PC-9 (cell line): Measurements from ENCODE around the gene ATG10. TPM values are rescaled to one million over a fixed set of nuclear protein-coding genes. Genes with fewer than 3 reads are reported as not detected.

Experiments used
- BruUV-seq: library from RNA; stranded (reverse); fragments of 400-500 nt; replicated peaks from 2 replicates; lab custom pipeline; 2021; lab: Mats Ljungman, UMichigan
- CTCF ChIA-PET: fragments of 300-600 bp; sonication (Branson Sonifier 250); formaldehyde crosslinking; loops from one replicate; lab custom pipeline; 2022; ENCODE audit warnings: antibody characterized with exemption; lab: Charles Lee
- POLR2A ChIA-PET: fragments of 300-600 bp; sonication (Branson Sonifier 250); formaldehyde crosslinking; loops from one replicate; lab custom pipeline; 2022; ENCODE audit warnings: antibody characterized with exemption; ENCODE audit not compliant: unreplicated experiment; lab: Charles Lee
- DNase-seq, 2 experiments: peaks; one replicate each; pipeline versions ENCODE4 v3.0.0 to v3.0.0-alpha.2; 2015 to 2022; ENCODE audit warnings: mixed read lengths in 1 of 2
- H2AFZ ChIP-seq: fragments of 200-600 bp; sonication (generic); 2 replicates; pipeline ENCODE4 v1.8.1; 2017; ENCODE audit warnings: antibody characterized with exemption
- H3F3A ChIP-seq: fragments of 200-600 bp; sonication (generic); 2 replicates; pipeline ENCODE4 v1.8.1; 2017; ENCODE audit warnings: antibody characterized with exemption, mild to moderate bottlenecking, low read depth; ENCODE audit not compliant: insufficient read depth
- H3K27ac ChIP-seq: fragments of 200-600 bp; sonication (generic); 2 replicates; pipeline ENCODE4 v1.6.1; 2016; ENCODE audit warnings: mixed run types
- H3K27me3 ChIP-seq: fragments of 200-600 bp; sonication (generic); 2 replicates; pipeline ENCODE4 v1.6.1; 2016; ENCODE audit warnings: low read depth, mixed run types; ENCODE audit not compliant: insufficient read depth
- H3K36me3 ChIP-seq: fragments of 200-600 bp; sonication (generic); 2 replicates; pipeline ENCODE4 v1.6.1; 2016; ENCODE audit warnings: low read depth, mixed run types
- H3K4me1 ChIP-seq: fragments of 200-600 bp; sonication (generic); replicated peaks from 2 replicates; pipeline ENCODE4 v1.6.1; 2016; ENCODE audit warnings: mixed run types; ENCODE audit not compliant: insufficient read depth
- H3K4me2 ChIP-seq: fragments of 200-600 bp; sonication (generic); 2 replicates; pipeline ENCODE4 v1.6.1; 2017; ENCODE audit warnings: mixed run types
- H3K4me3 ChIP-seq: fragments of 200-600 bp; sonication (generic); 2 replicates; pipeline ENCODE4 v1.6.1; 2016; ENCODE audit warnings: mixed run types
- H3K79me2 ChIP-seq: fragments of 200-600 bp; sonication (generic); 2 replicates; pipeline ENCODE4 v1.6.1; 2017; ENCODE audit warnings: low read depth, mixed run types
- H3K9me2 ChIP-seq: fragments of 200-600 bp; sonication (generic); 2 replicates; pipeline ENCODE4 v1.8.1; 2017; ENCODE audit warnings: mild to moderate bottlenecking; ENCODE audit not compliant: insufficient read depth
- H3K9me3 ChIP-seq: fragments of 200-600 bp; sonication (generic); 2 replicates; pipeline ENCODE4 v1.8.1; 2016; ENCODE audit warnings: low read depth; ENCODE audit not compliant: insufficient read depth
- H4K20me1 ChIP-seq: fragments of 200-600 bp; sonication (generic); 2 replicates; pipeline ENCODE4 v1.8.1; 2017; ENCODE audit not compliant: insufficient read depth
- CTCF ChIP-seq: fragments of 200-600 bp; sonication (generic); conservative IDR thresholded peaks from 2 replicates; pipeline ENCODE4 v1.6.1; 2017; ENCODE audit warnings: mixed run types, antibody characterized with exemption, mild to moderate bottlenecking, moderate library complexity
- EZH2 ChIP-seq: fragments of 200-600 bp; sonication (generic); IDR thresholded peaks from 2 replicates; pipeline ENCODE4 v1.8.0; 2017; ENCODE audit warnings: antibody characterized with exemption, low read depth
- intact Hi-C: fragments of 100-400 bp; cut with micrococcal nuclease; formaldehyde crosslinking; loops from one replicate; pipeline ENCODE4 v1.10.0; 2022; ENCODE audit not compliant: unreplicated experiment
- total RNA-seq: library from RNA; stranded (reverse); gene quantifications from 2 replicates; pipeline ENCODE4 v1.2.3, GENCODE V29; 2021

ATG10 gene
- total RNA-seq, 1 experiment from 2014 or later: 12.7 TPM

- H3K36me3 ChIP-seq: no peaks in the 10 kb centered on the region
- no peak overlapping the region for H2AFZ ChIP-seq
- no peaks in the 10 kb centered on the region for H3K4me1 ChIP-seq
- intact Hi-C loops: no loop called here
- no peak overlapping the region for H3K4me3 ChIP-seq
- H3K9me3 ChIP-seq: no peaks in the 10 kb centered on the region
- no peak overlapping the region for H3K27ac ChIP-seq
- no peak for DNase-seq
- H3K9me2 ChIP-seq: no peaks in the 10 kb centered on the region
- no peaks in the 10 kb centered on the region for H3K79me2 ChIP-seq
- CTCF ChIA-PET: interaction anchor here (0.6 kb wide), 1 partner anchor 22 kb away, joined by 4 read pairs; no protein-coding TSS in a partner anchor
- no peak overlapping the region for H3K4me2 ChIP-seq
- TF ChIP-seq CTCF (no peak), EZH2 (no peak)
- H4K20me1 ChIP-seq: no peaks in the 10 kb centered on the region
- no TSS peak for BruUV-seq
- no peaks in the 10 kb centered on the region for H3F3A ChIP-seq
- H3K27me3 ChIP-seq: no peaks in the 10 kb centered on the region
- POLR2A ChIA-PET: no interaction called here
These were observed 148.1 kb downstream of the ATG10 start for GRCh38 chr5:82119889-82120288.

GRCh38 chr5:82129723-82130285 lies 158.0 kb downstream of the ATG10 start:
- H3K9me3 ChIP-seq: no peaks in the 10 kb centered on the region
- intact Hi-C loops: no loop called here
- CTCF ChIA-PET: no interaction called here

GRCh38 chr5:82130602-82131001 lies 158.8 kb downstream of the ATG10 start:
- intact Hi-C loops: no loop called here
- no peak for DNase-seq
- no peaks in the 10 kb centered on the region for H3K9me2 ChIP-seq
- H3F3A ChIP-seq: no peaks in the 10 kb centered on the region
- H3K27ac ChIP-seq: no peak overlapping the region
- no peaks in the 10 kb centered on the region for H3K36me3 ChIP-seq
- BruUV-seq: no TSS peak
- no peaks in the 10 kb centered on the region for H3K79me2 ChIP-seq
- no peaks in the 10 kb centered on the region for H4K20me1 ChIP-seq
- H3K27me3 ChIP-seq: no peaks in the 10 kb centered on the region
- H3K4me2 ChIP-seq: no peak overlapping the region
- no peak overlapping the region for H3K4me3 ChIP-seq
- no peak overlapping the region for H2AFZ ChIP-seq
- TF ChIP-seq CTCF: no peak
- TF ChIP-seq EZH2: no peak
- ChIA-PET POLR2A (no interaction called here), CTCF (no interaction called here)
- H3K4me1 ChIP-seq: no peaks in the 10 kb centered on the region
- H3K9me3 ChIP-seq: no peaks in the 10 kb centered on the region

More at GRCh38 chr5:82129723-82130285, 158.0 kb downstream of the ATG10 start:
- Histone ChIP-seq H3K36me3 (no peaks in the 10 kb centered on the region), H3K4me2 (no peak overlapping the region), H3K9me2 (no peaks in the 10 kb centered on the region), H3F3A (no peaks in the 10 kb centered on the region), H3K27ac (no peak overlapping the region), H2AFZ (no peak overlapping the region), H3K4me3 (no peak overlapping the region), H4K20me1 (no peaks in the 10 kb centered on the region), H3K79me2 (no peaks in the 10 kb centered on the region), H3K4me1 (no peaks in the 10 kb centered on the region), H3K27me3 (no peaks in the 10 kb centered on the region)
- POLR2A ChIA-PET: no interaction called here
- DNase-seq: no peak
- no TSS peak for BruUV-seq
- no peak for TF ChIP-seq CTCF
- no peak for TF ChIP-seq EZH2
